Spinal cord (tissue), 10 donors: ENCODE data around the gene POMT1. TPM values are rescaled to one million over a fixed set of nuclear protein-coding genes. Genes with fewer than 3 reads are reported as not detected.
A peak's percentile ranks its signal among the peaks of the same experiment; 100 is the strongest.

Experiments
- DNase-seq, 6 donors: peaks; one replicate each; pipeline versions ENCODE4 v3.0.0 to v3.0.0-alpha.2; 2013 to 2015; ENCODE audit warnings: low spot score in 6 of 6, low read depth in 4 of 6
- H3K27ac ChIP-seq: one replicate; pipeline ENCODE4 v1.5.1; 2013; ENCODE audit warnings: low read depth, low read length, control low read depth
- H3K27me3 ChIP-seq: one replicate; pipeline ENCODE4 v1.6.1; 2013; ENCODE audit warnings: low read length; ENCODE audit not compliant: control insufficient read depth, insufficient read depth
- H3K36me3 ChIP-seq: one replicate; pipeline ENCODE4 v1.6.1; 2013; ENCODE audit warnings: low read length; ENCODE audit not compliant: control insufficient read depth, insufficient read depth
- H3K4me1 ChIP-seq: one replicate; pipeline ENCODE4 v1.6.1; 2013; ENCODE audit warnings: low read length; ENCODE audit not compliant: control insufficient read depth, insufficient read depth
- H3K4me3 ChIP-seq: one replicate; pipeline ENCODE4 v1.5.1; 2013; ENCODE audit warnings: low read depth, low read length, control low read depth
- H3K9me3 ChIP-seq: one replicate; pipeline ENCODE4 v1.6.1; 2013; ENCODE audit warnings: low read length; ENCODE audit not compliant: control insufficient read depth, insufficient read depth
- WGBS: methylation state at CpG from one replicate; pipeline ENCODE4 v1.1.5; 2013; ENCODE audit warnings: missing lambda C conversion rate; ENCODE audit not compliant: insufficient coverage; 5-methylcytosine and 5-hydroxymethylcytosine counted together
- polyA plus RNA-seq, 2 donors: library from polyadenylated mRNA; unstranded; fragments of 120-200 nt; gene quantifications; one replicate each; pipeline ENCODE4 v1.2.1, GENCODE V29; 2013; ENCODE audit not compliant: insufficient read length in 2 of 2
- total RNA-seq, 2 donors: library from RNA; depleted of rRNA in 1 of 2; stranded (reverse); fragments of 120-200 nt in 1 of 2; fragments of >200 nt in 1 of 2; gene quantifications; one replicate each; pipeline versions ENCODE4 v1.2.3 to v1.2.4, GENCODE V29; 2013 to 2014
- donor health status: healthy.

The POMT1 gene
- total and polyA plus RNA-seq, 4 donors = 39.2 to 92.7 (median 73.0) TPM

- no peaks in the 10 kb centered on the region for H3K27me3 ChIP-seq
- H3K4me1 ChIP-seq = no peaks in the 10 kb centered on the region
- H3K27ac ChIP-seq = no peak overlapping the region
- peaks cover 90% of the 10 kb centered on the region for H3K36me3 ChIP-seq
- H3K9me3 ChIP-seq = no peaks in the 10 kb centered on the region
- 85% methylated on average over 8 of the region's 9 CpGs for WGBS
- H3K4me3 ChIP-seq = no peak overlapping the region
- DNase-seq = no peak
Measured at GRCh38 chr9:131483319-131484050, 19.2 kb upstream of the POMT1 start.

DNA sequence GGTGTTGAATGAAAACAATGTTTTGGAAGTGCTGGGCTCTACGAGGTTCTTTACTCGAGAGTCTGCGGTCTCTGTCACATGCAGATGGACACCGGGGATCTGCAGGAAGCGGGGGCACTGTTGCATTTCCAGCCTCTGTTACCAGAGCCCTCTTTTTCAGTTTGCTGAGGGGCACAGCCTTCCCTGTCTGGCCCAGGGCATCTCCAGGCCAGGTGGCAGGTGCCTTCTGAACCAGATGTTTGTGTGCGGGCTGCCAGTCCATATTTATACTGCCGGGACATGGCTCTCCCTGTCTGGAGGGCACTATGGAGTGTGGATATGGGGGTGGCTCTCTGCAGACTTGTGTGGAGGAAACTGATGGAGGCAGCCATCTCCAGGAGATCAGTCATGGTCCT, 18.7 kb upstream of the POMT1 start:
- Histone ChIP-seq H3K4me3 (no peak overlapping the region), H3K4me1 (no peaks in the 10 kb centered on the region), H3K27ac (no peak overlapping the region), H3K27me3 (no peaks in the 10 kb centered on the region), H3K9me3 (no peaks in the 10 kb centered on the region), H3K36me3 (peaks cover 90% of the 10 kb centered on the region)
- DNase-seq = no peak
- 85% methylated on average over 7 of the region's 7 CpGs for WGBS

- no peak overlapping the region for H3K27ac ChIP-seq
- no peak for DNase-seq
- no peaks in the 10 kb centered on the region for H3K9me3 ChIP-seq
- peaks cover 93% of the 10 kb centered on the region for H3K36me3 ChIP-seq
- H3K27me3 ChIP-seq = no peaks in the 10 kb centered on the region
- peaks cover 4% of the 10 kb centered on the region for H3K4me1 ChIP-seq
- no peak overlapping the region for H3K4me3 ChIP-seq
- 98% methylated on average over 13 of the region's 15 CpGs for WGBS
Measured at GRCh38 chr9:131484560-131485185, 18.0 kb upstream of the POMT1 start.

DNA sequence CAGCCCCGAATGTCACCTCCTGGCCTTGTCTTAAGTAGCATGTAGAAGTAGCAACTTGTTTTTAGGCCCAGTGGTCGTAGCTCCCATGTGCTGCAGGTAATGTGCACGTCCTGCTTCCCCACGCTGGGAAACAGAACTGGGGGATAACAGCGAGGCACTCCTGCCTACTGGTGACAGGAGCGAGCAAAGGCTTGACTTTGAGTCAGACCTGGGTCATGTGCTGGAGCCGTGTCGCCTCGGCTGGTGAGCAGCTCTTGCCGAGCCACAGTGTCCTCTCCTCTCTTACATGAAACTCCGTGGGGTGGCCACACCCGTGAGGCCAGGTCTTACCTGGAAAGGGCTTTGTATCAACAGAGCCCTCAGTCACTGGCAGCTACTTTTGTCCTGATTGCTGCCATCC, 17.5 kb upstream of the POMT1 start:
- Histone ChIP-seq H3K36me3 (peaks cover 98% of the 10 kb centered on the region), H3K9me3 (no peaks in the 10 kb centered on the region)

DNA sequence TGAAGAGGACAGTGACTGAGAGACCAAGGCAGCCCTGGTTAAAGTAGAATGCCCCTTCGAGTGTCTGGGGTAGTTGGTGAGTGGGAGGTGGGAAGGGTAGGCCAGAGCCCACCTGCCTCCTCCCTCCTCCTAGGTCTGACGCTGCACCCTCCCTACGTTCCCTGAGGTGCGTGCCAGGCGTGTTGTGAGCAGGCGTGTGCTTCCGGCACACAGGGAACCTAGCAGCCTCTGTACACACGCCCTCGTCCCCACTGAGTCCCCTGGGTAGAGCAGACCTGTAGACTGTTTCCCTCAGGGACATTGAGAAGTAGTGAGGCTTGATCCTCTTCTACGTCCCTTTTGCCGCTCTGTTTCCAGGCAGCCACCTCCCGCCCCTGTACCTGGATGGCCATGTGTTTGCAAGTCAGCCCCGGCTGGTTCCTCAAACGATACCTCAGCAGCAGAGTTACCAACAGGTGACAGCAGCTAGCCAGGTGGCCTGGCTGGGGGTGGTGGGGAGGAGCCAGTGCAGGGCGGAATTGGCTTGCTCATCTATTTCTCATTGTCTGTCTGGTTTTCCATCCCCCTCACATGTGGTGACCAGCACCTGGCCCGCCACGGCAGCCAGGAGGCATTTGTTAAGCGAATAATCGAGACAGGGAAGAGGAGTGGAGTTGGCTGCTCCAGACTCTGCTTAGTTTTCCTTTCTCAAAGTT, 16.8 kb upstream of the POMT1 start:
- 99% methylated on average over 9 of the region's 19 CpGs for WGBS
- peaks cover 4% of the 10 kb centered on the region for H3K4me1 ChIP-seq

More for the DNA sequence above, 17.5 kb upstream of the POMT1 start:
- 93% methylated on average over 12 of the region's 12 CpGs for WGBS
- Histone ChIP-seq H3K27ac (no peak overlapping the region), H3K4me3 (no peak overlapping the region), H3K4me1 (peaks cover 4% of the 10 kb centered on the region), H3K27me3 (no peaks in the 10 kb centered on the region)
- no peak for DNase-seq

DNA sequence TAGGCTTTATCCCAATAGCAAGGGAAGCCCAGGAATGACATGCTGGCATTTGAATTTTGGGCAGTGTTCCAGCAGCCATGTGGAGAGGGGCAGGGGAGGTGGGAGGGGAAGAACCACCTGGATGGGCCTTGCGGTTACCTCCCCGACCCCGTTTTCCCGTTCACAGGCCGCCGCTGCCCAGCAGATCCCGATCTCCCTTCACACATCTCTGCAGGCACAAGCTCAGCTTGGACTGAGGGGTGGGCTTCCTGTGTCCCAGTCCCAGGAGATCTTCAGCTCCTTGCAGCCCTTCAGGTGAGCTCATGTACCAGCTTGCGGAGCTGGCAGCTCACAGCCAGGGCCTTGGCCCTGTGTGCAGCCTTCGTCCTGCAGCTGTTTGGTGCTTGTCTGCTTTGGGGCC, 15.7 kb upstream of the POMT1 start:
- H3K9me3 ChIP-seq = no peaks in the 10 kb centered on the region
- no peak overlapping the region for H3K4me3 ChIP-seq
- peaks cover 100% of the 10 kb centered on the region for H3K36me3 ChIP-seq
- peaks cover 4% of the 10 kb centered on the region for H3K4me1 ChIP-seq
- H3K27me3 ChIP-seq = no peaks in the 10 kb centered on the region
- WGBS = 84% methylated on average over 3 of the region's 9 CpGs
- DNase-seq = no peak
- H3K27ac ChIP-seq = no peak overlapping the region

More for the DNA sequence above, 16.8 kb upstream of the POMT1 start:
- Histone ChIP-seq H3K9me3 (no peaks in the 10 kb centered on the region), H3K4me3 (no peak overlapping the region), H3K27ac (no peak overlapping the region), H3K36me3 (peaks cover 100% of the 10 kb centered on the region), H3K27me3 (no peaks in the 10 kb centered on the region)
- DNase-seq = no peak

DNA sequence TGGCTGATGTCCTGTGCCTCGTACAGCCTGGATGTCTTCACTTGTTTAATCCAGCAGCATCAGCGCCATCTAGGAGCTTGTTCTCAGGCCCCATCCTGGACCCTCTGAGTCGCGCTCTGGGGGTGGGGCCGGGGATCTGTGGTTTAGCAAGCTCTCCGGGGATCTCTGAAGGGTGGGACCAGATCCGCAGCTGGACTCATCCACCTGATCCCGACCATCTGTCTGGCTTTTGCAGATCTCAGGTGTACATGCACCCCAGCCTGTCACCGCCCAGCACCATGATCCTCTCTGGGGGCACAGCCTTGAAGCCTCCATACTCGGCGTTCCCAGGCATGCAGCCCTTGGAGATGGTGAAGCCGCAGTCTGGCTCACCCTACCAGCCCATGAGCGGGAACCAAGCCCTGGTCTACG, 15.1 kb upstream of the POMT1 start:
- WGBS = 80% methylated on average over 13 of the region's 14 CpGs
- no peak overlapping the region for H3K4me3 ChIP-seq
- H3K9me3 ChIP-seq = no peaks in the 10 kb centered on the region
- H3K36me3 ChIP-seq = peaks cover 100% of the 10 kb centered on the region
- H3K4me1 ChIP-seq = peaks cover 4% of the 10 kb centered on the region
- no peak for DNase-seq
- H3K27me3 ChIP-seq = no peaks in the 10 kb centered on the region
- H3K27ac ChIP-seq = no peak overlapping the region

DNA sequence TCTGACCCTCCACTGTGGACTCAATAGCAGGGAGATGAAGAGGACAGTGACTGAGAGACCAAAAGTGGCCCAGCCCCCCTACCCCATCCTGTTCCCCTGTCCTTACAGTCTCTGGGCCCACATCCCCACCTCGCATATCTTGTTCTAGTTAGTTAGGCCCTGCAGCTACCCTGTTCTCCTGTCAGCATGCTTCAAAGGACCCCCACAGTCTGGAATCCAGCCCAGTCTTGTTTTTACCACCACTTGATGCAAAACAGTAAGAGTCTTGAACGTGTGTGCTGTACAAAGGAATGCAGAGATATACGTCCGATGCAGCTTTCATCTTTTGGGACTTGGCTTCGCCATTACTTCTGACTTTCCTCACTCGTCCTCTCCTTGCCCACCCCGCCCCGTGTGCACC, 12.2 kb upstream of the POMT1 start:
- H3K27me3 ChIP-seq = no peaks in the 10 kb centered on the region
- H3K36me3 ChIP-seq = peaks cover 100% of the 10 kb centered on the region
- no peak overlapping the region for H3K27ac ChIP-seq
- H3K4me3 ChIP-seq = no peak overlapping the region
- H3K9me3 ChIP-seq = no peaks in the 10 kb centered on the region
- peaks cover 19% of the 10 kb centered on the region for H3K4me1 ChIP-seq
- WGBS = 43% methylated on average over 6 of the region's 8 CpGs
- DNase-seq = peak in 2 of 6 donors; percentile 21 to 69

DNA sequence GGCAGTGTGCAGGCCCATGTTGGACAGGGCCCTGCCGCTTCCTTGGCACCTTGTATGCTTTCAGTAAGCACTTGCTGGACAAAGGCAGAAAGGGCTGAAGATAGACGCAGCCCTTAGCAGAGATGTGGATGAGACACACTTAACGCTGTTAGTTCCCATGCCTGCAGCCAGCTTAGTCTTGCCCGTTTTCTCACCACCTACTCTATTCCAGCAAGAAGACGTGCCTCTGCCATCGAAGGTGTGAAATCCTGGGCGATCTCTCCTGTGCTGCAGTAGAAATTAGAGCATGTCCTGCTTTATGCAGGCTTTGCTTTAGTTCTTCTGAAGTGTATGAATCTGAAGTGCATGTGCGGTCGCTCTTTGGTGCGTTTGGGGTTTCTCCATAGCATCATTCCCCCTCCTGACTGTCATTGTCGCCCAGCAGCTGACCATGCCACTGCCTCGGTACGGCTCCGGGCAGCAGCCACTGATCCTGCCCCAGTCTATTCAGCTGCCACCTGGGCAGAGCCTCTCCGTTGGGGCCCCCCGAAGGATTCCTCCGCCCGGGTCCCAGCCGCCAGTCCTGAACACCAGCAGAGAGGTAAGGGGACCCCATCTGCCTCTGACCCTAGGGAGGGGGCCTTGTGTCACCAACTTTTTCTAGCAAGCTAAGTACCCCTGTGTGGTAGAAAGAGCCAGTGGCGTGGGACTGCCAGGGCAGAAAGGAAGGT, 11.6 kb upstream of the POMT1 start:
- no peak overlapping the region for H3K27ac ChIP-seq

More for the DNA sequence above, 11.6 kb upstream of the POMT1 start:
- DNase-seq = peak in 1 of 6 donors; percentile 35
- H3K4me3 ChIP-seq = no peak overlapping the region
- no peaks in the 10 kb centered on the region for H3K9me3 ChIP-seq
- H3K36me3 ChIP-seq = peaks cover 100% of the 10 kb centered on the region
- no peaks in the 10 kb centered on the region for H3K27me3 ChIP-seq
- 94% methylated on average over 15 of the region's 20 CpGs for WGBS
- peaks cover 19% of the 10 kb centered on the region for H3K4me1 ChIP-seq
